HepG2 (cell line): Measurements from ENCODE around the gene CHKB. TPM values are rescaled to one million over a fixed set of nuclear protein-coding genes. Genes with fewer than 3 reads are reported as not detected.

Experiments used
- ATAD3A ChIP-seq: sonication (generic); formaldehyde crosslinking; IDR thresholded peaks from 2 replicates; pipeline ENCODE4 v1.4.0; 2020; ENCODE audit warnings: missing genetic modification reagents
- BRD4 ChIP-seq: sonication (generic); formaldehyde crosslinking; IDR thresholded peaks from 2 replicates; pipeline ENCODE4 v1.4.0; 2020; ENCODE audit warnings: missing genetic modification reagents
- CCDC6 ChIP-seq: sonication (generic); formaldehyde crosslinking; IDR thresholded peaks from 2 replicates; pipeline ENCODE4 v1.8.1; 2022; ENCODE audit warnings: mild to moderate bottlenecking, missing genetic modification reagents, moderate library complexity
- EZH2 ChIP-seq: conservative IDR thresholded peaks from 2 replicates; pipeline ENCODE4 v1.6.1; 2012; ENCODE audit warnings: mild to moderate bottlenecking, low read depth, low read length, moderate library complexity
- GTF3A ChIP-seq: sonication (generic); formaldehyde crosslinking; conservative IDR thresholded peaks from 2 replicates; pipeline ENCODE4 v1.4.0; 2020; ENCODE audit warnings: mild to moderate bottlenecking, missing genetic modification reagents
- HES4 ChIP-seq: sonication (generic); formaldehyde crosslinking; IDR thresholded peaks from 2 replicates; pipeline ENCODE4 v1.9.0; 2021; ENCODE audit warnings: mild to moderate bottlenecking, missing genetic modification reagents, borderline replicate concordance
- ISX ChIP-seq: sonication (generic); formaldehyde crosslinking; conservative IDR thresholded peaks from 2 replicates; pipeline ENCODE4 v1.5.0; 2020; ENCODE audit warnings: missing genetic modification reagents
- MYC ChIP-seq: sonication (generic); formaldehyde crosslinking; IDR thresholded peaks from 2 replicates; pipeline ENCODE4 v1.9.0; 2021; ENCODE audit warnings: missing genetic modification reagents, borderline replicate concordance
- NFRKB ChIP-seq: fragments of 450-650 bp; IDR thresholded peaks from 2 replicates; pipeline ENCODE4 v1.6.1; 2017
- NKX3-1 ChIP-seq: sonication (generic); formaldehyde crosslinking; IDR thresholded peaks from 2 replicates; pipeline ENCODE4 v1.5.0; 2020; ENCODE audit warnings: missing genetic modification reagents
- NRL ChIP-seq: sonication (generic); formaldehyde crosslinking; IDR thresholded peaks from 2 replicates; pipeline ENCODE4 v1.5.0; 2020; ENCODE audit warnings: missing genetic modification reagents, mild to moderate bottlenecking, moderate library complexity, borderline replicate concordance
- PRPF4 ChIP-seq: fragments of 200-400 bp; formaldehyde crosslinking; IDR thresholded peaks from 2 replicates; pipeline ENCODE4 v1.6.1; 2016; ENCODE audit warnings: low read length, low read depth; ENCODE audit not compliant: poor library complexity, severe bottlenecking
- RXRA ChIP-seq: sonication (generic); formaldehyde crosslinking; IDR thresholded peaks from 2 replicates; pipeline ENCODE4 v1.5.1; 2020; ENCODE audit warnings: missing genetic modification reagents
- SIX1 ChIP-seq: sonication (generic); formaldehyde crosslinking; IDR thresholded peaks from 2 replicates; pipeline ENCODE4 v1.4.0; 2020; ENCODE audit warnings: missing genetic modification reagents, borderline replicate concordance
- TAF15 ChIP-seq: fragments of 200-400 bp; formaldehyde crosslinking; IDR thresholded peaks from one replicate; pipeline ENCODE4 v1.6.1; 2018; ENCODE audit warnings: mild to moderate bottlenecking, low read depth, low read length; ENCODE audit not compliant: poor library complexity, severe bottlenecking
- TCF7L2 ChIP-seq: IDR thresholded peaks from 2 replicates; pipeline ENCODE4 v1.6.1; 2011; ENCODE audit warnings: mild to moderate bottlenecking, low read depth, low read length, moderate library complexity
- YEATS2 ChIP-seq: sonication (generic); formaldehyde crosslinking; IDR thresholded peaks from 2 replicates; pipeline ENCODE4 v1.4.0; 2020; ENCODE audit warnings: missing genetic modification reagents, borderline replicate concordance
- ZFX ChIP-seq: sonication (generic); formaldehyde crosslinking; IDR thresholded peaks from 2 replicates; pipeline ENCODE4 v1.4.0; 2020; ENCODE audit warnings: mild to moderate bottlenecking, low read depth, missing genetic modification reagents, moderate library complexity
- ZNF558 ChIP-seq: sonication (generic); formaldehyde crosslinking; IDR thresholded peaks from 2 replicates; pipeline ENCODE4 v1.9.0; 2022; ENCODE audit warnings: mild to moderate bottlenecking, missing genetic modification reagents, borderline replicate concordance
- ZNF660 ChIP-seq: sonication (generic); formaldehyde crosslinking; IDR thresholded peaks from 2 replicates; pipeline ENCODE4 v1.5.1; 2020; ENCODE audit warnings: mild to moderate bottlenecking, low read depth, missing genetic modification reagents, borderline replicate concordance
- ZNF747 ChIP-seq: sonication (generic); formaldehyde crosslinking; IDR thresholded peaks from 2 replicates; pipeline ENCODE4 v1.8.1; 2023; ENCODE audit warnings: missing genetic modification reagents, mild to moderate bottlenecking, borderline replicate concordance
- polyA plus RNA-seq, 8 experiments: library from polyadenylated mRNA; depleted of rRNA in 3 of 8; stranded (reverse) in 7 of 8; unstranded in 1 of 8; fragments of >200 nt; fragmentation: Illumina TruSeq in 4 of 8; extraction: Trizol in 4 of 8; gene quantifications; 2 replicates each; pipeline versions ENCODE4 v1.2.1 to v1.2.3, GENCODE V29; 2011 to 2016; ENCODE audit warnings: low read depth in 4 of 8, missing spikeins in 1 of 8, mixed read lengths in 1 of 8; ENCODE audit not compliant: insufficient read depth in 1 of 8
- total RNA-seq, 5 experiments: library from RNA; depleted of rRNA; stranded (reverse); fragments of >200 nt; fragmentation: Illumina TruSeq; extraction: Trizol; gene quantifications; 2 replicates each; pipeline ENCODE4 v1.2.3, GENCODE V29; 2016; ENCODE audit warnings: low read depth in 1 of 5
- TF ChIP-seq, protein P1 (sequence below): IDR thresholded peaks from 2 replicates; pipeline ENCODE4 v1.4.0; 2020; ENCODE audit warnings: mild to moderate bottlenecking, missing genetic modification reagents
- TF ChIP-seq, protein P2 (sequence below): sonication (generic); formaldehyde crosslinking; IDR thresholded peaks from 2 replicates; pipeline ENCODE4 v1.8.0; 2022; ENCODE audit warnings: missing genetic modification reagents, mild to moderate bottlenecking, borderline replicate concordance
- TF ChIP-seq, protein P3 (sequence below): sonication (generic); formaldehyde crosslinking; IDR thresholded peaks from 2 replicates; pipeline ENCODE4 v1.4.0; 2020; ENCODE audit warnings: missing genetic modification reagents

Gene CHKB
- total and polyA plus RNA-seq, 2 of the 13 experiments (the other 11 are each of a cell fraction or from before 2014, with no cell fraction given) = 24.5 to 42.7 TPM

DNA sequence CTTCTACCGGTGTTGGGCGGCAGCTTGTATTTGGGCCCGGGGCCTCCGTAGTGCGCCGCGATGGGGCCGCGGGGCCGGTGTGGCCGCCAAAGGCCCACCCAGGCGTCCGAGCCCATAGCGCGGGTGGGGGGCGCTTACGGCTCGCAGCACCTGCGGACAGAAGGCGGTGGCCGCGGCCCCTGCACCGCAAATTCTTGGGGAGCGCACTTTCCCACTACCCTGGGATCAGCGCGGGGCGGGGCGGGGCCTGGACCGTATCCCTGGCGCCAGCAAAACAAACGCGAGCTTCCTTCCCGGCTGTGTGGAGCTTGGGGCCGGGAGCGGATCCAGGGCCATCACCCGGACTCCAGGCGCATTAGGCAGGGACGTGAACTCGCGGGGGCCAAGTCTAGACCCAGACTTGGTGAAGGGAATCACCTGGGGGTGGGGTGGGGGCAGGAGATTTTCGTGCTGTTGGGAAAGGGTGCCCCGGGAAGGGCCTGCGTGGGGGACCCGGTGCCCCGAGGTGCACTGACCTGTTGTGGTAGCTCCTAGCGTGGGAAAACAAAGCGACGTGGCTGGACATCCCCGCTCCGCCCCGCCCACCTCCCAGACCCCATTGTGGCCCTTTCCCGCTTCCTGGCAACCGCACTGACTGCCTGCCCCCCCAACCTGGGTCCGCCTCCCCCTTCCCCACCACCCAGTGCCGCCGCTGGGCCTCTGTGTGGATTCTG is 50.5 kb downstream of the CHKB start (continued):
- TF ChIP-seq, protein P1, sequence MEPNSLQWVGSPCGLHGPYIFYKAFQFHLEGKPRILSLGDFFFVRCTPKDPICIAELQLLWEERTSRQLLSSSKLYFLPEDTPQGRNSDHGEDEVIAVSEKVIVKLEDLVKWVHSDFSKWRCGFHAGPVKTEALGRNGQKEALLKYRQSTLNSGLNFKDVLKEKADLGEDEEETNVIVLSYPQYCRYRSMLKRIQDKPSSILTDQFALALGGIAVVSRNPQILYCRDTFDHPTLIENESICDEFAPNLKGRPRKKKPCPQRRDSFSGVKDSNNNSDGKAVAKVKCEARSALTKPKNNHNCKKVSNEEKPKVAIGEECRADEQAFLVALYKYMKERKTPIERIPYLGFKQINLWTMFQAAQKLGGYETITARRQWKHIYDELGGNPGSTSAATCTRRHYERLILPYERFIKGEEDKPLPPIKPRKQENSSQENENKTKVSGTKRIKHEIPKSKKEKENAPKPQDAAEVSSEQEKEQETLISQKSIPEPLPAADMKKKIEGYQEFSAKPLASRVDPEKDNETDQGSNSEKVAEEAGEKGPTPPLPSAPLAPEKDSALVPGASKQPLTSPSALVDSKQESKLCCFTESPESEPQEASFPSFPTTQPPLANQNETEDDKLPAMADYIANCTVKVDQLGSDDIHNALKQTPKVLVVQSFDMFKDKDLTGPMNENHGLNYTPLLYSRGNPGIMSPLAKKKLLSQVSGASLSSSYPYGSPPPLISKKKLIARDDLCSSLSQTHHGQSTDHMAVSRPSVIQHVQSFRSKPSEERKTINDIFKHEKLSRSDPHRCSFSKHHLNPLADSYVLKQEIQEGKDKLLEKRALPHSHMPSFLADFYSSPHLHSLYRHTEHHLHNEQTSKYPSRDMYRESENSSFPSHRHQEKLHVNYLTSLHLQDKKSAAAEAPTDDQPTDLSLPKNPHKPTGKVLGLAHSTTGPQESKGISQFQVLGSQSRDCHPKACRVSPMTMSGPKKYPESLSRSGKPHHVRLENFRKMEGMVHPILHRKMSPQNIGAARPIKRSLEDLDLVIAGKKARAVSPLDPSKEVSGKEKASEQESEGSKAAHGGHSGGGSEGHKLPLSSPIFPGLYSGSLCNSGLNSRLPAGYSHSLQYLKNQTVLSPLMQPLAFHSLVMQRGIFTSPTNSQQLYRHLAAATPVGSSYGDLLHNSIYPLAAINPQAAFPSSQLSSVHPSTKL (CRISPR knock-in tag) = no peak
- TF ChIP-seq BRD4 (CRISPR knock-in tag) = no peak
- peak; percentile 49; the same call in 1 of the 2 replicates for TF ChIP-seq NRL (CRISPR knock-in tag)
- no peak for TF ChIP-seq PRPF4
- TF ChIP-seq NKX3-1 = no peak
- TF ChIP-seq NFRKB = no peak
- TF ChIP-seq RXRA (CRISPR knock-in tag) = no peak
- TF ChIP-seq TCF7L2 = no peak
- TF ChIP-seq ZNF660 (CRISPR knock-in tag) = no peak
- no peak; the same call in 1 of the 2 replicates for TF ChIP-seq MYC (CRISPR knock-in tag)
- no peak for TF ChIP-seq EZH2
- TF ChIP-seq, protein P2, sequence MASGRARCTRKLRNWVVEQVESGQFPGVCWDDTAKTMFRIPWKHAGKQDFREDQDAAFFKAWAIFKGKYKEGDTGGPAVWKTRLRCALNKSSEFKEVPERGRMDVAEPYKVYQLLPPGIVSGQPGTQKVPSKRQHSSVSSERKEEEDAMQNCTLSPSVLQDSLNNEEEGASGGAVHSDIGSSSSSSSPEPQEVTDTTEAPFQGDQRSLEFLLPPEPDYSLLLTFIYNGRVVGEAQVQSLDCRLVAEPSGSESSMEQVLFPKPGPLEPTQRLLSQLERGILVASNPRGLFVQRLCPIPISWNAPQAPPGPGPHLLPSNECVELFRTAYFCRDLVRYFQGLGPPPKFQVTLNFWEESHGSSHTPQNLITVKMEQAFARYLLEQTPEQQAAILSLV (CRISPR knock-in tag) = no peak
- TF ChIP-seq ISX = no peak
- peak; percentile 80 for TF ChIP-seq ZFX
- TF ChIP-seq ZNF558 (CRISPR knock-in tag) = no peak
- no peak for TF ChIP-seq HES4
- no peak for TF ChIP-seq GTF3A
- TF ChIP-seq TAF15 = no peak
- no peak for TF ChIP-seq CCDC6 (CRISPR knock-in tag)
- TF ChIP-seq ZNF747 = 0 out of 2 replicates have a peak, but pooled peaks have one; percentile 10
- no peak for TF ChIP-seq ATAD3A (CRISPR knock-in tag)
- TF ChIP-seq, protein P3, sequence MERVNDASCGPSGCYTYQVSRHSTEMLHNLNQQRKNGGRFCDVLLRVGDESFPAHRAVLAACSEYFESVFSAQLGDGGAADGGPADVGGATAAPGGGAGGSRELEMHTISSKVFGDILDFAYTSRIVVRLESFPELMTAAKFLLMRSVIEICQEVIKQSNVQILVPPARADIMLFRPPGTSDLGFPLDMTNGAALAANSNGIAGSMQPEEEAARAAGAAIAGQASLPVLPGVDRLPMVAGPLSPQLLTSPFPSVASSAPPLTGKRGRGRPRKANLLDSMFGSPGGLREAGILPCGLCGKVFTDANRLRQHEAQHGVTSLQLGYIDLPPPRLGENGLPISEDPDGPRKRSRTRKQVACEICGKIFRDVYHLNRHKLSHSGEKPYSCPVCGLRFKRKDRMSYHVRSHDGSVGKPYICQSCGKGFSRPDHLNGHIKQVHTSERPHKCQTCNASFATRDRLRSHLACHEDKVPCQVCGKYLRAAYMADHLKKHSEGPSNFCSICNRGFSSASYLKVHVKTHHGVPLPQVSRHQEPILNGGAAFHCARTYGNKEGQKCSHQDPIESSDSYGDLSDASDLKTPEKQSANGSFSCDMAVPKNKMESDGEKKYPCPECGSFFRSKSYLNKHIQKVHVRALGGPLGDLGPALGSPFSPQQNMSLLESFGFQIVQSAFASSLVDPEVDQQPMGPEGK (CRISPR knock-in tag) = no peak
- no peak for TF ChIP-seq SIX1 (CRISPR knock-in tag)
- no peak for TF ChIP-seq YEATS2 (CRISPR knock-in tag)
